GM12878 (cell line): ENCODE measurements around the gene ATRNL1. TPM values are rescaled to one million over a fixed set of nuclear protein-coding genes. Genes with fewer than 3 reads are reported as not detected.

Experiments
- ATAC-seq: fragments of 200-7000 bp; cut with Tn5 transposase; 3 replicates; pipeline ENCODE4 v1.9.1; 2020; ENCODE audit warnings: mild to moderate bottlenecking, moderate library complexity
- BruUV-seq: library from RNA; stranded (reverse); fragments of 400-500 nt; replicated peaks from 2 replicates; lab custom pipeline; 2021; lab: Mats Ljungman, UMichigan
- CTCF ChIA-PET: fragments of 300-600 bp; sonication (Branson Sonifier 250); formaldehyde crosslinking; extraction: SDS; loops from one replicate; lab custom pipeline; 2021; ENCODE audit warnings: inconsistent platforms; lab: Yijun Ruan, JAX
- POLR2A ChIA-PET: fragments of 350-600 bp; formaldehyde crosslinking; extraction: SDS; loops from one replicate; lab custom pipeline; 2021; ENCODE audit warnings: inconsistent platforms; lab: Charles Lee
- RAD21 ChIA-PET: fragments of 300-600 bp; sonication (Branson Sonifier 250); formaldehyde crosslinking; loops from one replicate; lab custom pipeline; 2023; ENCODE audit warnings: antibody characterized with exemption; ENCODE audit not compliant: unreplicated experiment; lab: Charles Lee
- SMC1A ChIA-PET: fragments of 300-600 bp; sonication (Branson Sonifier 250); formaldehyde crosslinking; loops from one replicate; lab custom pipeline; 2023; ENCODE audit not compliant: unreplicated experiment, uncharacterized antibody; lab: Charles Lee
- DNase-seq: peaks from one replicate; pipeline ENCODE4 v3.0.0-alpha.2; 2011; ENCODE audit warnings: low read depth, low spot score
- FAIRE-seq: peaks from 3 replicates; lab custom pipeline; 2011; peaks lifted over from hg19 to GRCh38; lab: Jason Lieb, UNC
- H2AFZ ChIP-seq: 2 replicates; pipeline ENCODE4 v1.6.0; 2011; ENCODE audit warnings: low read depth, low read length, control low read depth; ENCODE audit not compliant: control insufficient read depth
- H3K27ac ChIP-seq: 2 replicates; pipeline ENCODE4 v1.5.1; 2011; ENCODE audit warnings: control low read depth; ENCODE audit not compliant: control insufficient read depth, insufficient read depth
- H3K27me3 ChIP-seq, 2 experiments: replicated peaks in 1 of 2; 2 replicates each; pipeline versions ENCODE4 v1.6.0 to v1.6.1; 2011; ENCODE audit warnings: low read length in 1 of 2; ENCODE audit not compliant: control insufficient read depth in 2 of 2, insufficient read depth in 2 of 2
- H3K36me3 ChIP-seq, 2 experiments: 2 replicates each; pipeline ENCODE4 v1.5.1; 2011; ENCODE audit warnings: low read length in 1 of 2; ENCODE audit not compliant: control insufficient read depth in 2 of 2, insufficient read depth in 2 of 2
- H3K4me1 ChIP-seq: 2 replicates; pipeline ENCODE4 v1.6.1; 2011; ENCODE audit warnings: mild to moderate bottlenecking, low read length, moderate library complexity, mixed read lengths; ENCODE audit not compliant: control insufficient read depth, insufficient read depth
- H3K4me2 ChIP-seq: 2 replicates; pipeline ENCODE4 v1.6.0; 2011; ENCODE audit warnings: control low read depth; ENCODE audit not compliant: control insufficient read depth, insufficient read depth
- H3K4me3 ChIP-seq: fragments of 200-600 bp; sonication (generic); 2 replicates; pipeline ENCODE4 v1.5.1; 2016
- H3K79me2 ChIP-seq: 2 replicates; pipeline ENCODE4 v1.6.0; 2011; ENCODE audit warnings: low read length; ENCODE audit not compliant: control insufficient read depth, insufficient read depth
- H3K9ac ChIP-seq: 2 replicates; pipeline ENCODE4 v1.8.0; 2011; ENCODE audit warnings: low read length, control low read depth, mixed read lengths; ENCODE audit not compliant: control insufficient read depth, insufficient read depth
- H3K9me3 ChIP-seq: replicated peaks from 3 replicates; pipeline ENCODE4 v1.5.1; 2011; ENCODE audit warnings: mild to moderate bottlenecking, low read length; ENCODE audit not compliant: control insufficient read depth, insufficient read depth
- H4K20me1 ChIP-seq: 2 replicates; pipeline ENCODE4 v1.6.0; 2011; ENCODE audit not compliant: control insufficient read depth, insufficient read depth
- BACH1 ChIP-seq: fragments of 450-650 bp; IDR thresholded peaks from 2 replicates; pipeline ENCODE4 v1.6.1; 2017; ENCODE audit warnings: mild to moderate bottlenecking, borderline replicate concordance
- CBX3 ChIP-seq: fragments of 200-600 bp; sonication (generic); IDR thresholded peaks from 2 replicates; pipeline ENCODE4 v1.6.1; 2016; ENCODE audit warnings: low read depth, borderline replicate concordance
- ETV6 ChIP-seq, 2 experiments: fragments of 450-650 bp in 1 of 2; IDR thresholded peaks in 1 of 2; conservative IDR thresholded peaks in 1 of 2; 2 replicates each; pipeline ENCODE4 v1.6.1; 2014; ENCODE audit warnings: antibody characterized with exemption in 1 of 2, borderline replicate concordance in 1 of 2, low read depth in 1 of 2, mild to moderate bottlenecking in 1 of 2, moderate library complexity in 1 of 2
- MEF2B ChIP-seq: fragments of 450-650 bp; IDR thresholded peaks from 2 replicates; pipeline ENCODE4 v1.6.1; 2018; ENCODE audit warnings: mild to moderate bottlenecking, moderate library complexity; ENCODE audit not compliant: partially characterized antibody, poor library complexity, severe bottlenecking
- RUNX3 ChIP-seq: IDR thresholded peaks from 2 replicates; pipeline ENCODE4 v1.6.1; 2012; ENCODE audit warnings: low read length, inconsistent platforms
- SMAD1 ChIP-seq: fragments of 450-650 bp; IDR thresholded peaks from 2 replicates; pipeline ENCODE4 v1.6.1; 2018; ENCODE audit warnings: mild to moderate bottlenecking, low read depth; ENCODE audit not compliant: partially characterized antibody
- SMC3 ChIP-seq: IDR thresholded peaks from 2 replicates; pipeline ENCODE4 v1.6.1; 2011; ENCODE audit warnings: low read length, improper control_type of control experiment, borderline replicate concordance
- TAF1 ChIP-seq: IDR thresholded peaks from 2 replicates; pipeline ENCODE4 v1.6.1; 2011; ENCODE audit warnings: mild to moderate bottlenecking, low read depth, low read length, borderline replicate concordance
- TARDBP ChIP-seq: IDR thresholded peaks from 2 replicates; pipeline ENCODE4 v1.6.1; 2016; ENCODE audit warnings: borderline replicate concordance
- ZNF24 ChIP-seq: fragments of 450-650 bp; IDR thresholded peaks from 2 replicates; pipeline ENCODE4 v1.6.1; 2017; ENCODE audit warnings: antibody characterized with exemption, mild to moderate bottlenecking
- WGBS: methylation state at CpG from one replicate; pipeline ENCODE4 v1.1.6; 2016; ENCODE audit warnings: low lambda C conversion rate; ENCODE audit not compliant: insufficient replicate concordance, insufficient coverage; ENCODE audit errors: missing lambda C conversion rate; 5-methylcytosine and 5-hydroxymethylcytosine counted together
- in situ Hi-C: fragments of 300-500 bp; cut with MboI; formaldehyde crosslinking; loops from 9 replicates; pipeline ENCODE4 v1.14.3; 2018; ENCODE audit warnings: mixed read lengths
- intact Hi-C: fragments of 100-400 bp; cut with micrococcal nuclease; formaldehyde crosslinking; loops from one replicate; pipeline ENCODE4 v1.14.2; 2022; ENCODE audit not compliant: unreplicated experiment
- polyA plus RNA-seq, 11 experiments: library from polyadenylated mRNA; depleted of rRNA in 4 of 11; unstranded in 6 of 11; stranded (reverse) in 5 of 11; fragments of >200 nt; fragmentation: Nextera tagmentation in 4 of 11; fragmentation: Illumina TruSeq in 1 of 11; extraction: Ambion mirVana in 4 of 11; extraction: Trizol in 1 of 11; gene quantifications; 1 replicate in 1 of 11; 2 replicates in 10 of 11; pipeline versions ENCODE4 v1.2.1 to v1.2.3, GENCODE V29; 2011 to 2016; ENCODE audit warnings: inconsistent platforms in 2 of 11, missing spikeins in 2 of 11, low read depth in 1 of 11
- total RNA-seq, 4 experiments: library from RNA; depleted of rRNA in 3 of 4; stranded (reverse); fragments of >200 nt in 3 of 4; fragmentation: Illumina TruSeq in 1 of 4; extraction: Trizol in 1 of 4; gene quantifications; 2 replicates each; pipeline versions ENCODE4 v1.2.1 to v1.2.3, GENCODE V29; 2013 to 2021
- TF ChIP-seq, protein P1 (sequence below): fragments of 450-650 bp; formaldehyde crosslinking; IDR thresholded peaks from 2 replicates; pipeline ENCODE4 v1.4.0; 2020; ENCODE audit warnings: mild to moderate bottlenecking, moderate library complexity
- TF ChIP-seq, protein P2 (sequence below): fragments of 450-650 bp; IDR thresholded peaks from 2 replicates; pipeline ENCODE4 v1.6.1; 2014; ENCODE audit warnings: mild to moderate bottlenecking
- TF ChIP-seq, protein P3 (sequence below): fragments of 450-650 bp; IDR thresholded peaks from 2 replicates; pipeline ENCODE4 v1.6.1; 2016; ENCODE audit warnings: mild to moderate bottlenecking

Gene ATRNL1
- total and polyA plus RNA-seq, 10 of the 15 experiments (the other 5 are each of a cell fraction or from before 2014, with no cell fraction given) = 0.03 to 1.4 (median 0.34) TPM

DNA sequence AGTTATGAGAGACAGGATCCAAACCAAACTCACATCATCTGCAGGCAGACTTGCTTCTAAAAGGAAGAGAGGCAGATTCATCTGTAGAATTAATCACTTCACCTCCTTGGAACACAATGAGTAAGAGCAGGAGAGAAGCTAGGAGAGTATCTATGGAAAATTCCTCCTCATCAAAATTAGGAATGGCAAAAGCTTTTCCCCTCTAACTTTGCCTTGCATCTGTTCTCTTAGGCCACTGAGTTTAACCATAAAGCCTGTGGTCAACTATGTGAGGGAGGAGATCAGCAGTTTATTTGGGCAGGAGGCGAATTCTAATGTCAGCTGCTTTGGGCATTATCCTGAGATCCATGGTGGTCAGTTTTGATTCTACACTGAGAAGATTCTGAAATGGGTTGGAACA, 618.1 kb downstream of the ATRNL1 start (continued):
- TF ChIP-seq, protein P1, sequence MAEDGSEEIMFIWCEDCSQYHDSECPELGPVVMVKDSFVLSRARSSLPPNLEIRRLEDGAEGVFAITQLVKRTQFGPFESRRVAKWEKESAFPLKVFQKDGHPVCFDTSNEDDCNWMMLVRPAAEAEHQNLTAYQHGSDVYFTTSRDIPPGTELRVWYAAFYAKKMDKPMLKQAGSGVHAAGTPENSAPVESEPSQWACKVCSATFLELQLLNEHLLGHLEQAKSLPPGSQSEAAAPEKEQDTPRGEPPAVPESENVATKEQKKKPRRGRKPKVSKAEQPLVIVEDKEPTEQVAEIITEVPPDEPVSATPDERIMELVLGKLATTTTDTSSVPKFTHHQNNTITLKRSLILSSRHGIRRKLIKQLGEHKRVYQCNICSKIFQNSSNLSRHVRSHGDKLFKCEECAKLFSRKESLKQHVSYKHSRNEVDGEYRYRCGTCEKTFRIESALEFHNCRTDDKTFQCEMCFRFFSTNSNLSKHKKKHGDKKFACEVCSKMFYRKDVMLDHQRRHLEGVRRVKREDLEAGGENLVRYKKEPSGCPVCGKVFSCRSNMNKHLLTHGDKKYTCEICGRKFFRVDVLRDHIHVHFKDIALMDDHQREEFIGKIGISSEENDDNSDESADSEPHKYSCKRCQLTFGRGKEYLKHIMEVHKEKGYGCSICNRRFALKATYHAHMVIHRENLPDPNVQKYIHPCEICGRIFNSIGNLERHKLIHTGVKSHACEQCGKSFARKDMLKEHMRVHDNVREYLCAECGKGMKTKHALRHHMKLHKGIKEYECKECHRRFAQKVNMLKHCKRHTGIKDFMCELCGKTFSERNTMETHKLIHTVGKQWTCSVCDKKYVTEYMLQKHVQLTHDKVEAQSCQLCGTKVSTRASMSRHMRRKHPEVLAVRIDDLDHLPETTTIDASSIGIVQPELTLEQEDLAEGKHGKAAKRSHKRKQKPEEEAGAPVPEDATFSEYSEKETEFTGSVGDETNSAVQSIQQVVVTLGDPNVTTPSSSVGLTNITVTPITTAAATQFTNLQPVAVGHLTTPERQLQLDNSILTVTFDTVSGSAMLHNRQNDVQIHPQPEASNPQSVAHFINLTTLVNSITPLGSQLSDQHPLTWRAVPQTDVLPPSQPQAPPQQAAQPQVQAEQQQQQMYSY (CRISPR knock-in tag) = no peak
- TF ChIP-seq ETV6 (conservative IDR thresholded peaks at IDR 0.05 in 1 of 2, IDR thresholded peaks at IDR 0.05 in 1 of 2; ENCODE audit: borderline replicate concordance in 1 of 2, low read depth in 1 of 2) (no peak), TARDBP (no peak)
- TF ChIP-seq, protein P2, sequence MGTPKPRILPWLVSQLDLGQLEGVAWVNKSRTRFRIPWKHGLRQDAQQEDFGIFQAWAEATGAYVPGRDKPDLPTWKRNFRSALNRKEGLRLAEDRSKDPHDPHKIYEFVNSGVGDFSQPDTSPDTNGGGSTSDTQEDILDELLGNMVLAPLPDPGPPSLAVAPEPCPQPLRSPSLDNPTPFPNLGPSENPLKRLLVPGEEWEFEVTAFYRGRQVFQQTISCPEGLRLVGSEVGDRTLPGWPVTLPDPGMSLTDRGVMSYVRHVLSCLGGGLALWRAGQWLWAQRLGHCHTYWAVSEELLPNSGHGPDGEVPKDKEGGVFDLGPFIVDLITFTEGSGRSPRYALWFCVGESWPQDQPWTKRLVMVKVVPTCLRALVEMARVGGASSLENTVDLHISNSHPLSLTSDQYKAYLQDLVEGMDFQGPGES = no peak

DNA sequence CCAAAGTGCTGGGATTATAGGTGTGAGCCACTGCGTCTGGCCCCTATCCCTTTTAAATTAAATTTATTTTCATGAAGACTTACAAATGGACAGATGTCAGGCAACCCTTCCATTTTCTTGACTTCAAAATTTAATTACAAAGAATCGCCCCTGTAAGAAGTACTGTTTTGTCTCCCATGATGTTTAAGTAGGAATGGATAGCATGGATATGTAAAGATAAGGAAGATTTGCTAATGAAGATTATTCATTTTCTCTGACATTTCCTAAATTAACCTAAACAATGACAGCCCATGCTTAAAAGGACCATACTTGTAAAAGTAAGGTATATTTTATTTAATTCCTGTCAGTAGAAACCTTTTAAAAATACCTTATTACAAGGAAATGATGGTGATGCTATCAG, 627.0 kb downstream of the ATRNL1 start:
- DNase-seq (no peak), FAIRE-seq (no peak), ATAC-seq (no peak)
- Histone ChIP-seq H3K79me2 (no peaks in the 10 kb centered on the region), H3K27me3 (no peaks in the 10 kb centered on the region), H2AFZ (no peak overlapping the region), H3K4me2 (no peak overlapping the region), H3K27ac (no peak overlapping the region), H3K9ac (no peak overlapping the region), H3K4me1 (no peaks in the 10 kb centered on the region), H3K36me3 (no peaks in the 10 kb centered on the region), H3K4me3 (no peak overlapping the region), H4K20me1 (no peaks in the 10 kb centered on the region), H3K9me3 (no peaks in the 10 kb centered on the region)
- in situ Hi-C loops (no loop called here), intact Hi-C loops (no loop called here)
- ChIA-PET SMC1A (no interaction called here), CTCF (no interaction called here), POLR2A (no interaction called here), RAD21 (no interaction called here)
- WGBS = 16% methylated on average over 2 of the region's 2 CpGs
- BruUV-seq = no TSS peak
- TF ChIP-seq MEF2B (no peak), SMC3 (no peak), CBX3 (no peak), TAF1 (no peak), BACH1 (no peak), ZNF24 (no peak), SMAD1 (no peak), RUNX3 (no peak)
- TF ChIP-seq, protein P3, sequence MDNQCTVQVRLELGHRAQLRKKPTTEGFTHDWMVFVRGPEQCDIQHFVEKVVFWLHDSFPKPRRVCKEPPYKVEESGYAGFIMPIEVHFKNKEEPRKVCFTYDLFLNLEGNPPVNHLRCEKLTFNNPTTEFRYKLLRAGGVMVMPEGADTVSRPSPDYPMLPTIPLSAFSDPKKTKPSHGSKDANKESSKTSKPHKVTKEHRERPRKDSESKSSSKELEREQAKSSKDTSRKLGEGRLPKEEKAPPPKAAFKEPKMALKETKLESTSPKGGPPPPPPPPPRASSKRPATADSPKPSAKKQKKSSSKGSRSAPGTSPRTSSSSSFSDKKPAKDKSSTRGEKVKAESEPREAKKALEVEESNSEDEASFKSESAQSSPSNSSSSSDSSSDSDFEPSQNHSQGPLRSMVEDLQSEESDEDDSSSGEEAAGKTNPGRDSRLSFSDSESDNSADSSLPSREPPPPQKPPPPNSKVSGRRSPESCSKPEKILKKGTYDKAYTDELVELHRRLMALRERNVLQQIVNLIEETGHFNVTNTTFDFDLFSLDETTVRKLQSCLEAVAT = no peak
- TF ChIP-seq, protein P1 (CRISPR knock-in tag) = no peak
